C4-2B (cell line): ENCODE measurements around the gene HCN3.

Source experiments
- CTCF ChIP-seq: fragments of 450-650 bp; conservative IDR thresholded peaks from 2 replicates; pipeline ENCODE4 v1.5.1; 2017; ENCODE audit warnings: mild to moderate bottlenecking
- ZFX ChIP-seq: fragments of 450-650 bp; IDR thresholded peaks from 2 replicates; pipeline ENCODE4 v1.6.1; 2017

DNA sequence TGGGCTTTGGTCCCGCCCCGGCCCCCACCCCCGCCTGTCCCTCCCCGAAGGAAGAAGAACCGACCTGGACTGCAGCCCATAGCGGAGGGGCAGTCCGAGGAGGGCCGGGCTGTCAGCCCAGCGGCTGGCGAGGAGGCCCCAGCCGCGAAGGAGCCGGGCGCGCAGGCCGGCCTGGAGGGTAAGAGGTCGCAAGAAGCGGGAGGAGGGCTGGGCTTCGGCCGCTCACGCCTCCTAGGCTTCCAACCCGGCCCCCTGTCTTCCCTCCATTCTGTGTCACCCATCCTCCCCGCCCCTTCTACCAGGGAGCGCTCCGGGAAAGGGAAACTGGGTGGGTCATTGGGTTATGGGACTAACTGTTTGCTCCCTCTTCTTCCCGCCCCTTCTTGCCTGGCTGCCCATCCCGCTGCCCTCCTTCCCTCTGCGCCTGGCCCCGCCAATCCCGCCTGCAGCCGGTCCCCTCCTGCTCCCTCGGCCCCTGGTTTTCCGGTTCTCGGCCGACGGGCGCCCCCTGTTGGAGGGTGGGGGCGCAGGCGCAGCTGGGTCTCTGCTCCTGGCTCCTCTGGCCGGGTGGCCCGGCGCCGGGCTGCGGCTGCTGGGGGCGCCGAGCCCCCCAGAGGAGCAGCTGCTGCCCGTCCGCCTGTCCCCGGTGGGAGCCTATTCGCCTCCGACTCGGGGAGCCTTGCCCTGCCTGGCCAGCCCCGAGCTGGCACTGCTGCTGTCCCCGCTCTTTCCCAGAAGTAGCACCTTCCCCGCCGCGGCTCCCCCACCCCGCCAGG lies 45.9 kb downstream of the HCN3 start:
- TF ChIP-seq CTCF (peak; percentile 97), ZFX (no peak)
